Measurements from ENCODE around the gene DDR1. TPM values are rescaled to one million over a fixed set of nuclear protein-coding genes. Genes with fewer than 3 reads are reported as not detected.

The DDR1 gene
- total RNA-seq (2021; ENCODE audit: unreplicated experiment) (95.2 TPM), Bru-seq, nascent RNA (percentile 60 among the genes with signal in this experiment), BruChase-seq, experiment 1, labeled RNA remaining after a 2-hour chase (percentile 69 among the genes with signal in this experiment), BruChase-seq, experiment 2, labeled RNA remaining after a 6-hour chase (percentile 84 among the genes with signal in this experiment)
- polyA plus RNA-seq (2012; ENCODE audit: insufficient read length): 139 TPM
- long read RNA-seq, transcript DDR1-224 (16 exons, 3,832 nt): major isoform, 5 of 133 reads
- long read RNA-seq, partial matches to known transcripts: 83 of 133 reads
- long read RNA-seq, other reads (novel, unspliced or antisense): 36 of 133 reads

GRCh38 chr6:30883685-30884520, at the start of gene DDR1:
Gene DDR1 (plus strand): TSS chr6:30884519. CDS start chr6:30888730, 4,211 bp downstream.
- H3K9me3 ChIP-seq (ENCODE audit: control insufficient read depth, insufficient read depth, low read depth, low read length): no peaks in the 10 kb centered on the region
- no peaks in the 10 kb centered on the region for H3K36me3 ChIP-seq (ENCODE audit: control insufficient read depth, insufficient read depth, low read length)
- TF ChIP-seq, protein P1, sequence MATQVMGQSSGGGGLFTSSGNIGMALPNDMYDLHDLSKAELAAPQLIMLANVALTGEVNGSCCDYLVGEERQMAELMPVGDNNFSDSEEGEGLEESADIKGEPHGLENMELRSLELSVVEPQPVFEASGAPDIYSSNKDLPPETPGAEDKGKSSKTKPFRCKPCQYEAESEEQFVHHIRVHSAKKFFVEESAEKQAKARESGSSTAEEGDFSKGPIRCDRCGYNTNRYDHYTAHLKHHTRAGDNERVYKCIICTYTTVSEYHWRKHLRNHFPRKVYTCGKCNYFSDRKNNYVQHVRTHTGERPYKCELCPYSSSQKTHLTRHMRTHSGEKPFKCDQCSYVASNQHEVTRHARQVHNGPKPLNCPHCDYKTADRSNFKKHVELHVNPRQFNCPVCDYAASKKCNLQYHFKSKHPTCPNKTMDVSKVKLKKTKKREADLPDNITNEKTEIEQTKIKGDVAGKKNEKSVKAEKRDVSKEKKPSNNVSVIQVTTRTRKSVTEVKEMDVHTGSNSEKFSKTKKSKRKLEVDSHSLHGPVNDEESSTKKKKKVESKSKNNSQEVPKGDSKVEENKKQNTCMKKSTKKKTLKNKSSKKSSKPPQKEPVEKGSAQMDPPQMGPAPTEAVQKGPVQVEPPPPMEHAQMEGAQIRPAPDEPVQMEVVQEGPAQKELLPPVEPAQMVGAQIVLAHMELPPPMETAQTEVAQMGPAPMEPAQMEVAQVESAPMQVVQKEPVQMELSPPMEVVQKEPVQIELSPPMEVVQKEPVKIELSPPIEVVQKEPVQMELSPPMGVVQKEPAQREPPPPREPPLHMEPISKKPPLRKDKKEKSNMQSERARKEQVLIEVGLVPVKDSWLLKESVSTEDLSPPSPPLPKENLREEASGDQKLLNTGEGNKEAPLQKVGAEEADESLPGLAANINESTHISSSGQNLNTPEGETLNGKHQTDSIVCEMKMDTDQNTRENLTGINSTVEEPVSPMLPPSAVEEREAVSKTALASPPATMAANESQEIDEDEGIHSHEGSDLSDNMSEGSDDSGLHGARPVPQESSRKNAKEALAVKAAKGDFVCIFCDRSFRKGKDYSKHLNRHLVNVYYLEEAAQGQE (IDR thresholded peaks at IDR 0.05; ENCODE audit: insufficient read depth in 1 of 2, low read depth in 2 of 2, low read length in 1 of 2): no peak
- no peak for TF ChIP-seq TCF7L2 (IDR thresholded peaks at IDR 0.05; ENCODE audit: low read depth, low read length)
- TF ChIP-seq SIN3A (IDR thresholded peaks at IDR 0.05; ENCODE audit: borderline replicate concordance, insufficient read depth, low read depth, low read length): no peak
- TF ChIP-seq, protein P2, sequence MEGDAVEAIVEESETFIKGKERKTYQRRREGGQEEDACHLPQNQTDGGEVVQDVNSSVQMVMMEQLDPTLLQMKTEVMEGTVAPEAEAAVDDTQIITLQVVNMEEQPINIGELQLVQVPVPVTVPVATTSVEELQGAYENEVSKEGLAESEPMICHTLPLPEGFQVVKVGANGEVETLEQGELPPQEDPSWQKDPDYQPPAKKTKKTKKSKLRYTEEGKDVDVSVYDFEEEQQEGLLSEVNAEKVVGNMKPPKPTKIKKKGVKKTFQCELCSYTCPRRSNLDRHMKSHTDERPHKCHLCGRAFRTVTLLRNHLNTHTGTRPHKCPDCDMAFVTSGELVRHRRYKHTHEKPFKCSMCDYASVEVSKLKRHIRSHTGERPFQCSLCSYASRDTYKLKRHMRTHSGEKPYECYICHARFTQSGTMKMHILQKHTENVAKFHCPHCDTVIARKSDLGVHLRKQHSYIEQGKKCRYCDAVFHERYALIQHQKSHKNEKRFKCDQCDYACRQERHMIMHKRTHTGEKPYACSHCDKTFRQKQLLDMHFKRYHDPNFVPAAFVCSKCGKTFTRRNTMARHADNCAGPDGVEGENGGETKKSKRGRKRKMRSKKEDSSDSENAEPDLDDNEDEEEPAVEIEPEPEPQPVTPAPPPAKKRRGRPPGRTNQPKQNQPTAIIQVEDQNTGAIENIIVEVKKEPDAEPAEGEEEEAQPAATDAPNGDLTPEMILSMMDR (IDR thresholded peaks at IDR 0.05): no peak
- TF ChIP-seq POLR2AphosphoS5 (IDR thresholded peaks at IDR 0.05; ENCODE audit: low read depth, low read length): no peak
- no peaks in the 10 kb centered on the region for H3K27me3 ChIP-seq (ENCODE audit: control insufficient read depth, insufficient read depth, low read length)
- BruUV-seq (replicated peaks): no TSS peak
- DNase-seq (ENCODE audit: low read depth, low spot score): no peak
- in situ Hi-C loops (cut with HindIII; ENCODE audit: low pct_unique_long_range_greater_than_20kb, low sequenced_read_pairs) (no loop called here), intact Hi-C loops (cut with micrococcal nuclease; ENCODE audit: unreplicated experiment) (no loop called here)
- H3K4me1 ChIP-seq (ENCODE audit: control insufficient read depth, insufficient read depth, low read length): peaks cover 46% of the 10 kb centered on the region
- H3K4me3 ChIP-seq (ENCODE audit: low read depth in 2 of 2, low read length in 2 of 2): peak within 1 kb of the TSS; percentile 62 to 86
- ChIA-PET CTCF (interaction anchor here (0.6 to 1.3 kb wide), 2 partner anchors 139 to 265 kb away, joined by 3 to 7 read pairs; partner anchors contain the start of gene IER3), POLR2A (no interaction called here)
- ATAC-seq: peak; percentile 64
- peak within 1 kb of the TSS; percentile 84 for H3K27ac ChIP-seq (ENCODE audit: low read length)

DNA sequence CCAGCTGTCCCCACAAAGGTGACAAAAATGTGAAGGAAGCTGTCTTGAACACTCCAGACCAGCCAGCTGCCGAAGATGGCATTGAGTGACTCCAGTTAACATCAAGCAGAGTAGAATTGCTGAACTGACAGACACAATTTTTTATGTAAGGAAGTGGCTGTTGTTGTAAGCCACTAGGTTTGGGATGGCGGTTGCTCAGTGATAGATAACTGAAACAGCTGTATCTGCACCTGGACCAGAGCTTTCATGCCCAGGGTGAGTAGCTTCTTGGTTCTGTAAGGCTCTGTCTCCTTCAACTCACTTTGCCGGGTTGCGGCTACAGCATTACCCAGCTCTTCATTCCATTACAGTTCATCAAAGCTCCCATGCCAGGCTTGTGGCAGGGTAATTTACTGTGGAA, 49.7 kb upstream of the DDR1 start:
- Histone ChIP-seq H3K9me3 (ENCODE audit: control insufficient read depth, insufficient read depth, low read depth, low read length) (no peaks in the 10 kb centered on the region), H3K4me3 (ENCODE audit: low read depth in 2 of 2, low read length in 2 of 2) (no peak overlapping the region), H3K36me3 (ENCODE audit: control insufficient read depth, insufficient read depth, low read length) (no peaks in the 10 kb centered on the region), H3K27ac (ENCODE audit: low read length) (no peak overlapping the region), H3K27me3 (ENCODE audit: control insufficient read depth, insufficient read depth, low read length) (no peaks in the 10 kb centered on the region), H3K4me1 (ENCODE audit: control insufficient read depth, insufficient read depth, low read length) (no peaks in the 10 kb centered on the region)
- intact Hi-C loops (cut with micrococcal nuclease; ENCODE audit: unreplicated experiment): no loop called here
- CTCF ChIA-PET: no interaction called here
- in situ Hi-C loops (cut with HindIII; ENCODE audit: low pct_unique_long_range_greater_than_20kb, low sequenced_read_pairs): no loop called here
- ATAC-seq: no peak
- TF ChIP-seq POLR2AphosphoS5 (IDR thresholded peaks at IDR 0.05; ENCODE audit: low read depth, low read length) (no peak), TCF7L2 (IDR thresholded peaks at IDR 0.05; ENCODE audit: low read depth, low read length) (no peak), SIN3A (IDR thresholded peaks at IDR 0.05; ENCODE audit: borderline replicate concordance, insufficient read depth, low read depth, low read length) (no peak)
- TF ChIP-seq, protein P1 (IDR thresholded peaks at IDR 0.05; ENCODE audit: insufficient read depth in 1 of 2, low read depth in 2 of 2, low read length in 1 of 2): no peak
- TF ChIP-seq, protein P2 (IDR thresholded peaks at IDR 0.05): no peak
- DNase-seq (ENCODE audit: low read depth, low spot score): no peak
- BruUV-seq (replicated peaks): no TSS peak
- POLR2A ChIA-PET: no interaction called here

Measured in Panc1 (cell line).